Measurements from ENCODE around the gene NTSR1. TPM values are rescaled to one million over a fixed set of nuclear protein-coding genes. Genes with fewer than 3 reads are reported as not detected.

NTSR1 gene
- total and polyA plus RNA-seq, 2 of the 13 experiments (the other 11 are each of a cell fraction or from before 2014, with no cell fraction given): 0.09 to 0.12 TPM

- TF ChIP-seq ZNF275 (CRISPR knock-in tag; IDR thresholded peaks at IDR 0.05; ENCODE audit: borderline replicate concordance): no peak
- no peak for TF ChIP-seq ZBTB20 (CRISPR knock-in tag; IDR thresholded peaks at IDR 0.05; ENCODE audit: borderline replicate concordance, low read depth)
- TF ChIP-seq SMARCC2 (IDR thresholded peaks at IDR 0.05): no peak
- no peak for TF ChIP-seq ZNF614 (CRISPR knock-in tag; IDR thresholded peaks at IDR 0.05; ENCODE audit: borderline replicate concordance)
- 0 out of 2 replicates have a peak, but pooled peaks have one; percentile 17 for TF ChIP-seq ZBTB37 (CRISPR knock-in tag; IDR thresholded peaks at IDR 0.05)
- TF ChIP-seq SMARCE1 (IDR thresholded peaks at IDR 0.05; ENCODE audit: borderline replicate concordance): no peak
- 0 out of 2 replicates have a peak, but pooled peaks have one; percentile 86 for TF ChIP-seq MTF2 (CRISPR knock-in tag; IDR thresholded peaks at IDR 0.05; ENCODE audit: borderline replicate concordance)
- TF ChIP-seq CHCHD3 (CRISPR knock-in tag; IDR thresholded peaks at IDR 0.05): 0 out of 2 replicates have a peak, but pooled peaks have one; percentile 73
- TF ChIP-seq MED8 (CRISPR knock-in tag; IDR thresholded peaks at IDR 0.05; ENCODE audit: insufficient replicate concordance): no peak
- no peak for TF ChIP-seq ZNF296 (CRISPR knock-in tag; conservative IDR thresholded peaks at IDR 0.05)
- no peak for TF ChIP-seq MED13 (CRISPR knock-in tag; IDR thresholded peaks at IDR 0.05)
- peak; percentile 28; the same call in 1 of the 2 replicates for TF ChIP-seq SKIL (CRISPR knock-in tag; IDR thresholded peaks at IDR 0.05; ENCODE audit: borderline replicate concordance)
- TF ChIP-seq NONO (IDR thresholded peaks at IDR 0.05): no peak
- TF ChIP-seq NONO (CRISPR knock-in tag; conservative IDR thresholded peaks at IDR 0.05): peak; percentile 34; the same call in 1 of the 2 replicates
- TF ChIP-seq ZBTB7B (CRISPR knock-in tag; IDR thresholded peaks at IDR 0.05): no peak
- TF ChIP-seq CTCF (CRISPR knock-in tag; IDR thresholded peaks at IDR 0.05): no peak
- no peak for TF ChIP-seq HNF4A (CRISPR knock-in tag; IDR thresholded peaks at IDR 0.05)
- peak; percentile 38 for TF ChIP-seq ZNF883 (CRISPR knock-in tag; IDR thresholded peaks at IDR 0.05; ENCODE audit: not compliant biosample characterization)
- TF ChIP-seq RCOR2 (CRISPR knock-in tag; IDR thresholded peaks at IDR 0.05): no peak
- TF ChIP-seq ZNF850 (CRISPR knock-in tag; conservative IDR thresholded peaks at IDR 0.05): 0 out of 2 replicates have a peak, but pooled peaks have one; percentile 67
- peak; percentile 5; the same call in 1 of the 2 replicates for TF ChIP-seq ZNF441 (CRISPR knock-in tag; IDR thresholded peaks at IDR 0.05; ENCODE audit: borderline replicate concordance)
- TF ChIP-seq ATF7-NPFF (CRISPR knock-in tag; IDR thresholded peaks at IDR 0.05; ENCODE audit: low read depth): 0 out of 2 replicates have a peak, but pooled peaks have one; percentile 29
- 0 out of 2 replicates have a peak, but pooled peaks have one; percentile 11 for TF ChIP-seq NR0B2 (CRISPR knock-in tag; IDR thresholded peaks at IDR 0.05)
These were observed 97.9 kb downstream of the NTSR1 start (continued) for GRCh38 chr20:62806383-62807050.
